Left ventricle myocardium superior (tissue), 1 donor: ENCODE data around the gene CHN2. TPM values are rescaled to one million over a fixed set of nuclear protein-coding genes. Genes with fewer than 3 reads are reported as not detected.
A peak's percentile ranks its signal among the peaks of the same experiment; 100 is the strongest.

ENCODE experiments used
- ATAC-seq: fragments of 200-7000 bp; cut with Tn5 transposase; one replicate; pipeline ENCODE4 v1.9.1; 2020; ENCODE audit warnings: mild to moderate bottlenecking, moderate library complexity
- DNase-seq: peaks from one replicate; pipeline ENCODE4 v3.0.0-alpha.2; 2020
- intact Hi-C: fragments of 100-400 bp; cut with micrococcal nuclease; formaldehyde crosslinking; loops from one replicate; pipeline ENCODE4 v1.11.0; 2022
- total RNA-seq: library from RNA; stranded (reverse); fragmentation: NEBNext Ultra II Directional; extraction: Animal tissue kit (Norgen Biotek cat#: 25700); gene quantifications from one replicate; pipeline ENCODE4 v1.2.1, GENCODE V29; 2021
- donor health status: DM: no; HTN: yes; CAD: no; lungs with severe emphysema.

The CHN2 gene
- total RNA-seq, 1 donor from 2014 or later: 32.2 TPM

GRCh38 chr7:29367784-29368183, 173.2 kb downstream of the CHN2 start:
- ATAC-seq (no peak), DNase-seq (no peak)
- intact Hi-C loops: no loop called here

GRCh38 chr7:29369909-29370488, 175.4 kb downstream of the CHN2 start:
- intact Hi-C loops: no loop called here
- DNase-seq (no peak), ATAC-seq (no peak)

- DNase-seq (no peak), ATAC-seq (peak; percentile 91)
- intact Hi-C loops: no loop called here
Measured at GRCh38 chr7:29370531-29371314, 176.1 kb downstream of the CHN2 start.

GRCh38 chr7:29371472-29371871, 176.9 kb downstream of the CHN2 start:
- ATAC-seq (no peak), DNase-seq (no peak)
- intact Hi-C loops: no loop called here

GRCh38 chr7:29372351-29373090, 177.9 kb downstream of the CHN2 start:
- intact Hi-C loops: no loop called here
- DNase-seq (no peak), ATAC-seq (no peak)

- no peak for ATAC-seq
- intact Hi-C loops: no loop called here
- DNase-seq: no peak
Measured at GRCh38 chr7:29375641-29376562, 181.3 kb downstream of the CHN2 start.

- ATAC-seq (no peak), DNase-seq (no peak)
- intact Hi-C loops: no loop called here
Measured at GRCh38 chr7:29377718-29378117, 183.1 kb downstream of the CHN2 start.

GRCh38 chr7:29379551-29379950, 185.0 kb downstream of the CHN2 start:
- DNase-seq (no peak), ATAC-seq (no peak)
- intact Hi-C loops: no loop called here

GRCh38 chr7:29381206-29382094, 186.9 kb downstream of the CHN2 start:
- ATAC-seq (no peak), DNase-seq (no peak)
- intact Hi-C loops: no loop called here

- ATAC-seq (peak; percentile 56), DNase-seq (no peak)
- intact Hi-C loops: no loop called here
Measured at GRCh38 chr7:29384277-29384676, 189.7 kb downstream of the CHN2 start.

- DNase-seq: no peak
- ATAC-seq: no peak
- intact Hi-C loops: no loop called here
Measured at GRCh38 chr7:29385214-29385814, 190.7 kb downstream of the CHN2 start.

GRCh38 chr7:29386196-29386765, 191.7 kb downstream of the CHN2 start:
- DNase-seq: no peak
- no peak for ATAC-seq
- intact Hi-C loops: no loop called here

GRCh38 chr7:29391262-29391661, 196.7 kb downstream of the CHN2 start:
- intact Hi-C loops: no loop called here
- no peak for ATAC-seq
- no peak for DNase-seq

- DNase-seq (no peak), ATAC-seq (no peak)
- intact Hi-C loops: no loop called here
Measured at GRCh38 chr7:29394321-29394720, 199.7 kb downstream of the CHN2 start.

- intact Hi-C loops: no loop called here
- no peak for ATAC-seq
- DNase-seq: no peak
Measured at GRCh38 chr7:29396563-29396962, 202.0 kb downstream of the CHN2 start.

- no peak for ATAC-seq
- intact Hi-C loops: no loop called here
Measured at GRCh38 chr7:29397398-29397797, 202.8 kb downstream of the CHN2 start.

GRCh38 chr7:29398011-29398410, 203.4 kb downstream of the CHN2 start:
- DNase-seq (no peak), ATAC-seq (no peak)
- intact Hi-C loops: no loop called here

More at GRCh38 chr7:29397398-29397797, 202.8 kb downstream of the CHN2 start:
- no peak for DNase-seq

GRCh38 chr7:29400437-29400836, 205.9 kb downstream of the CHN2 start:
- ATAC-seq: no peak
- DNase-seq: no peak
- intact Hi-C loops: loop anchor here (10.0 kb wide), 1 partner anchor 286 kb away; no protein-coding TSS in a partner anchor
